Measurements from ENCODE around the gene CDC42SE1. TPM values are rescaled to one million over a fixed set of nuclear protein-coding genes. Genes with fewer than 3 reads are reported as not detected.

The CDC42SE1 gene
- total and polyA plus RNA-seq, 2 donors, result 92.0 to 95.9 TPM

Other genes with a start within 250 kb of the CDC42SE1 start
- gene ARNT, start 183.0 kb downstream of the CDC42SE1 start, total RNA-seq, result 18.2 TPM
- gene ARNT, start 183.0 kb downstream of the CDC42SE1 start, polyA plus RNA-seq, result 17.2 TPM
- gene CTXND2, start 172.5 kb downstream of the CDC42SE1 start, total RNA-seq, result 0.05 TPM
- 0.09 TPM for gene CTXND2, start 172.5 kb downstream of the CDC42SE1 start, polyA plus RNA-seq
- gene SETDB1, start 133.3 kb downstream of the CDC42SE1 start, total RNA-seq, result 35.5 TPM
- gene SETDB1, start 133.3 kb downstream of the CDC42SE1 start, polyA plus RNA-seq, result 25.9 TPM
- gene CERS2, start 84.8 kb downstream of the CDC42SE1 start, total RNA-seq, result 55.6 TPM
- gene CERS2, start 84.8 kb downstream of the CDC42SE1 start, polyA plus RNA-seq, result 76.3 TPM
- gene ANXA9, start 77.3 kb downstream of the CDC42SE1 start, total RNA-seq, result 0.14 TPM
- gene ANXA9, start 77.3 kb downstream of the CDC42SE1 start, polyA plus RNA-seq, result 2.1 TPM
- gene MINDY1, start 52.7 kb downstream of the CDC42SE1 start, total RNA-seq, result 3.5 TPM
- gene MINDY1, start 52.7 kb downstream of the CDC42SE1 start, polyA plus RNA-seq, result 4.8 TPM
- gene PRUNE1, start 51.2 kb downstream of the CDC42SE1 start, total RNA-seq, result 16.2 TPM
- gene PRUNE1, start 51.2 kb downstream of the CDC42SE1 start, polyA plus RNA-seq, result 16.7 TPM
- 0.52 TPM for gene BNIPL, start 23.0 kb downstream of the CDC42SE1 start, total RNA-seq
- 6.2 TPM for gene BNIPL, start 23.0 kb downstream of the CDC42SE1 start, polyA plus RNA-seq
- 0.80 TPM for gene C1orf56, start 11.9 kb downstream of the CDC42SE1 start, total RNA-seq
- 2.1 TPM for gene C1orf56, start 11.9 kb downstream of the CDC42SE1 start, polyA plus RNA-seq
- gene MLLT11, start 775 bp upstream of the CDC42SE1 start, total RNA-seq, result 10.8 TPM
- gene MLLT11, start 775 bp upstream of the CDC42SE1 start, polyA plus RNA-seq, result 6.6 TPM
- gene GABPB2, start 11.1 kb upstream of the CDC42SE1 start, total RNA-seq, result 18.9 TPM
- 8.5 TPM for gene GABPB2, start 11.1 kb upstream of the CDC42SE1 start, polyA plus RNA-seq
- gene SEMA6C, start 87.0 kb upstream of the CDC42SE1 start, total RNA-seq, result 1.5 TPM
- 24.3 TPM for gene SEMA6C, start 87.0 kb upstream of the CDC42SE1 start, polyA plus RNA-seq
- gene TNFAIP8L2, start 97.0 kb upstream of the CDC42SE1 start, total RNA-seq, result 30.0 TPM
- gene TNFAIP8L2, start 97.0 kb upstream of the CDC42SE1 start, polyA plus RNA-seq, result 32.8 TPM
- 11.9 TPM for gene LYSMD1, start 106.3 kb upstream of the CDC42SE1 start, total RNA-seq
- 7.7 TPM for gene LYSMD1, start 106.3 kb upstream of the CDC42SE1 start, polyA plus RNA-seq
- 63.8 TPM for gene SCNM1, start 106.5 kb upstream of the CDC42SE1 start, total RNA-seq
- 75.2 TPM for gene SCNM1, start 106.5 kb upstream of the CDC42SE1 start, polyA plus RNA-seq
- gene TMOD4, start 116.4 kb upstream of the CDC42SE1 start, total RNA-seq, result 0.38 TPM
- gene TMOD4, start 116.4 kb upstream of the CDC42SE1 start, polyA plus RNA-seq, result 1.0 TPM
- gene VPS72, start 130.6 kb upstream of the CDC42SE1 start, total RNA-seq, result 47.2 TPM
- 40.2 TPM for gene VPS72, start 130.6 kb upstream of the CDC42SE1 start, polyA plus RNA-seq
- gene PIP5K1A, start 138.9 kb upstream of the CDC42SE1 start, total RNA-seq, result 30.7 TPM
- gene PIP5K1A, start 138.9 kb upstream of the CDC42SE1 start, polyA plus RNA-seq, result 29.8 TPM
- gene PSMD4, start 195.1 kb upstream of the CDC42SE1 start, total RNA-seq, result 272 TPM
- 157 TPM for gene PSMD4, start 195.1 kb upstream of the CDC42SE1 start, polyA plus RNA-seq
- gene ZNF687, start 222.7 kb upstream of the CDC42SE1 start, total RNA-seq, result 9.8 TPM
- 11.1 TPM for gene ZNF687, start 222.7 kb upstream of the CDC42SE1 start, polyA plus RNA-seq

Measured in thymus (tissue), 2 donors.